HG02588 (cell line): ENCODE data around the gene C4orf46.
A peak's percentile ranks its signal among the peaks of the same experiment; 100 is the strongest.
"Not testable (repeated sequence)": the region's sequence is repeated elsewhere in the genome, so short reads cannot be mapped to it uniquely, and the experiment has no call there.

ENCODE experiments used
- ATAC-seq: cut with Tn5 transposase; IDR thresholded peaks from one replicate; pipeline ENCODE4 v1.9.1; 2021; ENCODE audit warnings: mild to moderate bottlenecking, moderate library complexity; ENCODE audit not compliant: unreplicated experiment

C4orf46 gene

DNA sequence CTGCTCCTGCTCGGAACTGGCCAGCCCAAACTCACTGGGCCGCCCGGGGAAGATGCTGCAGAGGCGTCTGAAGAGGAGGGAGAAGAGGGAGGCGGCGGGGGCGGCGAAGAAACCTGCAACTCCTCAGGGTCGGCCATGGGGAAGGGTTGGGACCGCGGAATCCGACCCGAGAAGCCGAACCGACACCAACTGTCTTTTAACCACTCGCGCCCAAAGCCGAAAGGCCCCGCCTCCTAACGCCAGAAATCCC, at the start of gene C4orf46:
TSS of gene C4orf46 (minus strand) at position 223 of the 250 bp plus-strand sequence. CDS start at position 137, 86 bp downstream.
- ATAC-seq = no peak

- no peak for ATAC-seq
Observed at GRCh38 chr4:158715802-158716201, 44.1 kb upstream of the C4orf46 start.

DNA sequence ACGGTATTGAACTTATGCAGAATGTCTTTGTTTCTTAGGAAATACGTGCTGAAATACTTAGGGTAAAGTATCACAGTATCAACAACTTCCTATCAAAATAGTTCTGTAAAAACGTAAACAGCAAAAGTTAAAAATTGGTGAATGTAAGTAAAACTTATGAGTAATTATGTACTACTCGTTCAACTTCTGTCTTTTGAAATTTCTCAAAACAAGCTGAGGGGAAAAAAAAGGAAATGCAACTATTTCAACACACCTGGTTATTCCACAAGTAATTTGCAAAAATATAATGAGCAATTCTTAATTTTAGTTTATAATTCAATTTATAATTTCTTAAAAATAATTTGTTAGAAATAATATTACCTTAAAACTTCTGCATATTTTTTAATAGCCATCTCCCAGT, 43.2 kb upstream of the C4orf46 start:
- no peak for ATAC-seq

DNA sequence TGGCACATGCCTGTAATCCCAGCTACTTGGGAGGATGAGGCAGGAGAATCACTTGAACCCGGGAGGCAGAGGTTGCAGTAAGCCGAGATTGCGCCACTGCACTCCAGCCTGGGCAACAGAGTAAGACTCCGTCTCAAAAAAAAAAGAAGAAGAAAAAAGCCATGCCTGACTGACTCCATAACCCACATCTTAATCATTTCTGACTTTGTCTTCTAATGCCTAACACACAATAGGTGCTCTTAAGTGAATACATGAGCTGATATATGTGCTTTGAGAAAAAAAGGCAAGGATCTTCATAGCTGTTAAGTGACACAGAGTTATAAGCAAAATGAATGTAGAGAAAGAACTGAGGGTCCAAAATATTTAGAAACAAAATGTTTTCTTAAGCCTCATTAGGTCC, 40.9 kb upstream of the C4orf46 start:
- ATAC-seq = not testable (repeated sequence)

DNA sequence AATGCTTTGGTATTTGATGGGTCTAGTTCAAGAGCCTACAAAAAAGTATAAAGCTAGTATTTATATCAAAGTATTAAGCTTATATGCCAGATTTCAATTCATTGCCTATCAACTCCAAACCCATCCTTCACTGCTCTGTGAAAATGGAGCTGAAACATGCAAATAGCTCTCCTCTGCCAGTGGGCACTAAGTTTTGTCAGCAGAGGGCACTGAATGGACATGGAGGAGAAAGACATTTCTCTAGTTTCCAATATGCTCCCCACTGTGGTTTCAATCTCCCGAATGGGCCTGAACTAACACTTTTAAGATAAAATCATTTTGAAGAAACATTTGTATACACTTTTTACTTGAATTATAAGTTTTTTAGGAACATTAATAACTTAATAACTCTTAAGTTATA, 39.1 kb upstream of the C4orf46 start:
- ATAC-seq = no peak

GRCh38 chr4:158704274-158704673, 32.6 kb upstream of the C4orf46 start:
- ATAC-seq = no peak

- no peak for ATAC-seq
Observed at GRCh38 chr4:158688813-158689212, 17.1 kb upstream of the C4orf46 start.

DNA sequence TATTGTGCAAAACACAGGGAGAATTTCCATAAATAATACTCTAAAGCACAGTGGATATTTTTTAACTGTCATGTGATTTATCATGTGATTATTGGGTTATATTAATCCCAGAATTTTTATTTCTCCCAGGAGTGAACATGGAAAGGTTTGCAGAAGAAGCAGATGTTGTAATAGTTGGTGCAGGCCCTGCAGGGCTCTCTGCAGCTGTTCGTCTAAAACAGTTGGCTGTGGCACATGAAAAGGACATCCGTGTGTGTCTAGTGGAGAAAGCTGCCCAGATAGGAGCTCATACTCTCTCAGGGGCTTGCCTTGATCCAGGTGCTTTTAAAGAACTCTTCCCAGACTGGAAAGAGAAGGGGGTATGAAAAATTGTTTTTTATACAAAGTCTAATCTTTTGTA, 10.4 kb upstream of the C4orf46 start:
- no peak for ATAC-seq

GRCh38 chr4:158681629-158682028, 9.9 kb upstream of the C4orf46 start:
- no peak for ATAC-seq

- no peak for ATAC-seq
Observed at GRCh38 chr4:158678767-158679166, 7.1 kb upstream of the C4orf46 start.

DNA sequence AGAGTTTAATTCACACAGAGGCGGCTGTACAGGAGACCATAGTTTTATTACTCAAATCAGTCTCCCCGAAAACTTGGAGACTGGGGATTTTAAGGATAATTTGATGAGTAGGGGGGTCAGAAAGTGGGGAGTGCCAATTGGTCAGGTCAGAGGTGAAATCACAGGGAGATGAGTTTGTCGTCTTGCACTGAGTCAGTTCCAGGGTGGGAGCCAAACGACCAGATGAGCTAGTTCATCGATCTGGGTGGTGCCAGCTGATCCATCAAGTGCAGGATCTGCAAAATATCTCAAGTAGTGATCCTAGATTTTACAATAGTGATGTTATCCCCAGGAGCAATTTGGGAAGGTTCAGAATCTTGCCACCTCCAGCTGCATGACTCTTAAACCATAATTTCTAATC, 4.4 kb upstream of the C4orf46 start:
- no peak for ATAC-seq

GRCh38 chr4:158673633-158674032, 1.9 kb upstream of the C4orf46 start:
- ATAC-seq = no peak

DNA sequence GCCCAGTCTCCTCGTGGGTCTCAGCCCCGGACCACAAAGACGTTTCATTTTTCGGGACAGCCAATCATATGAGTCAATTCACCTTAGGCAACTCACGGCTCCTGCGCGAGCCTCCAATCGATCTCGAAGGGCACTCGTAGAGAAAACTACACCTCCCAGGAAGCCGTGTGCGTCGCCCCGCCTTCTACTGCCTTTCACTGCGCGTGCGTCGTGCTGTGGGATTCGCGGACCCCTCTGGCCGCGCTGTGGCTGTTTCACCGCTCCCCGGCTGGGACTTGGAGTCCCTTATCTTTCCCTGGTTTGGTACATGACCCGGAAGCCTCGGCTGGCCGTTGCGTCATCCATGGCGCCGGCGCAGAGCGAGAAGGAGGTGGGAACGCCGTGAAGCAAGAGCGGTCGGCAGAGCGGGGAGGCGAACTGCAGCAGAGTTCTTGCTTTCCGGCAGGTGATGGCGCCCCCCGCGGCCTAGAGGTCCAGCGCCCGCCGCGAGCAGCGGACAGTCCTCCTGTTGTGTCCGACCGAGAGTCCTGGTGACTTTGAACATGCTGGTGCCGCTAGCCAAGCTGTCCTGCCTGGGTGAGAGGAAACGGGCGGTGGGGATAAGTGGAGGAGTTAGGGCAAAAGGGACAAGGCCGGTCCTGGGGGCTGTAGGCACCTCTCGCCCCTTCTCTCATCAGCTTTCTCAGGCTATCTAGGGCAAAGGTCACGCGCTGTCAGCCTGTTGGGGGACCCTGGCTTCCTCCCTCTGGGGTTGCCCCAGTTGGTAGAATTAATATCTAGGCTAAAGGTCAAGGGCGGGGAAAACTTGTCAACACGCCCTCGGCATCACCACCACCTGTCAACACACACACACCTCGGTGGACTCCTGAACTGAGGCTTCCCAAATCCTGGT, 474 bp upstream of the C4orf46 start, which contains the start of gene ETFDH:
TSS of gene ETFDH (plus strand) at position 382 of the 892 bp plus-strand sequence. CDS start at position 543, 161 bp downstream.
- peak; percentile 86 for ATAC-seq

- peak; percentile 28 for ATAC-seq
Observed at GRCh38 chr4:158670975-158671664, 567 bp downstream of the C4orf46 start.

GRCh38 chr4:158669310-158669709, 2.4 kb downstream of the C4orf46 start:
- no peak for ATAC-seq

- no peak for ATAC-seq
Observed at GRCh38 chr4:158667651-158668198, 4.0 kb downstream of the C4orf46 start.

GRCh38 chr4:158666892-158667291, 4.8 kb downstream of the C4orf46 start:
- ATAC-seq = no peak

DNA sequence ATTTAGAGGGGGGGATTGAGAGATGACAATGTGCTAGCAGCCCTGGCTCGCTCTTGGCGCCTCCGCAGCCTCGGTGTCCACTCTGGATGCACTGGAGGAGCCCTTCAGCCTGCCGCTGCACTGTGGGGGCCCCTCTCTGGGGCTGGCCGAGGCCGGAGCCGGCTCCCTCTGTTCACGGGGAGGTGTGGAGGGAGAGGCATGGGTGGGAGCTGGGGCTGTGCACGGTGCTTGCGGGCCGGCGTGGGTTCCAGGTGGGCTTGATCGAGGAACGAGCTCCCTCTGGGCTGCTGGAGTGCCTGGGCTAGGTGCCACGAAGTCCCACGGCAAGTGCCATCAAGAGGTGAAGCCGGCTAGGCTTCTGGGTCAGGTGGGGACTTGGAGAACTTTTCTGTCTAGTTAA, 6.9 kb downstream of the C4orf46 start:
- no peak for ATAC-seq

- ATAC-seq = not testable (repeated sequence)
Observed at GRCh38 chr4:158663707-158664625, 7.7 kb downstream of the C4orf46 start.

DNA sequence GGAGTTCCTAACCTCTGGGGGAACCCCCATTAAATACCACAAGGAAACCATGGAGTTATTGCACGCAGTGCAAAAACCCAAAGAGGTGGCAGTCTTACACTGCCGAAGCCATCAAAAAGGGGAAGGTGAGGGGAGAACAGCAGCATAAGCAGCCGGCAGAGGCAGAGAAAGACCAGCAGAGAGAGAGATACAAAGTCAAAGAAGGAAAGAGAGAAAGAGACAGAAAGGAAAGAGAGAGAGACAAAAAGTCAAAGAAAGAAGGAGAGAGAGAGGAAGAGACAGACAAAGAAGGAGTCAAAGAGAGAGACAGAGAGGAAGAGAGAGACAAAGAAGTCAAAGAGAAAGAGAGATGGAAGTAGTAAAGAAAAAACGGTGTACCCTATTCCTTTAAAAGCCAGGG, 8.4 kb downstream of the C4orf46 start:
- not testable (repeated sequence) for ATAC-seq

DNA sequence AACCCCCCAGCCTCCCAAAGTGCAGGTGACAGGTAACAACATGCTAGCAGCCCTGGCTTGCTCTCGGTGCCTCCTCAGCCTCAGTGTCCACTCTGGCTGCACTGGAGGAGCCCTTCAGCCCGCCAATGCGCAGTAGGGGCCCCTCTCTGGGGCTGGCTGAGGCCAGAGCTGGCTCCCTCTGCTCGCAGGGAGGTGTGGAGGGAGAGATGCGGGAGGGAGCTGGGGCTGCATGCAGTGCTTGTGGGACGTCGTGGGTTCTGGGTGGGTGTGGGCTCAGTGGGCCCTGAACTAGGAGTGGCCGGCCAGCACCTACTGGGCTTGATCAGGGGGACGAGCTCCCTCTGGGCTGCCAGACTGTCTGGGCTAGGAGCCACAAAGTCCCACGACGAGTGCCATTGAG, 14.4 kb downstream of the C4orf46 start:
- no peak for ATAC-seq
